ENCODE data around the gene ROCK2. TPM values are rescaled to one million over a fixed set of nuclear protein-coding genes. Genes with fewer than 3 reads are reported as not detected.
A peak's percentile ranks its signal among the peaks of the same experiment; 100 is the strongest.

The ROCK2 gene
- total RNA-seq, 1 donor from 2014 or later = 58.0 TPM

DNA sequence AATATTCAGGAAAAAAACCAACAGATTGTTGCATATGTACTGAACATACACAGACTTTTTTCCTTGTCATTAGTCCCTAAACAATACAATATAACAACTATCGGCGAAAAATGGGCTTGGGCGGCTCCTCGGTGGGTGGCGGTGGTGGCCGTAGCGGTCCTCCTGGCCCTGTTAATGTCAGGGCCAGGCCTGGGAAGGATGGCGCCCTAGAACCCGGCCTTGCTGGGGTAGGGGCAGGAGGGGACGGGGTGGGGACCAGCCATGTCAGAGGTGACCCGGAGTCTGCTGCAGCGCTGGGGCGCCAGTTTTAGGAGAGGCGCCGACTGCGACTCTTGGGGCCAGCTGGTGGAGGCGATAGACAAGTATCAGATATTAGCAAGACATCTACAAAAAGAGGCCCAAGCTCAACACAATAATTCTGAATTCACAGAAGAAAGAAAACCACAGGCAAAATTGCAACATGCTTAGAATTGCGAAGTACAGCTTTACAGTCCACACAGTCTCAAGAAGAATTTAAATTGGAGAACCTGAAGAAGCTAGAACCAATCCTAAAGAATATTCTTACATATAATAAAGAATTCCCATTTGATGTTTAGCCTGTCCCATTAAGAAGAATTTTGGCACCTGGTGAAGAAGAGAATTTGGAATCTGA lies 36.5 kb downstream of the ROCK2 start:
- DNase-seq = no peak

DNA sequence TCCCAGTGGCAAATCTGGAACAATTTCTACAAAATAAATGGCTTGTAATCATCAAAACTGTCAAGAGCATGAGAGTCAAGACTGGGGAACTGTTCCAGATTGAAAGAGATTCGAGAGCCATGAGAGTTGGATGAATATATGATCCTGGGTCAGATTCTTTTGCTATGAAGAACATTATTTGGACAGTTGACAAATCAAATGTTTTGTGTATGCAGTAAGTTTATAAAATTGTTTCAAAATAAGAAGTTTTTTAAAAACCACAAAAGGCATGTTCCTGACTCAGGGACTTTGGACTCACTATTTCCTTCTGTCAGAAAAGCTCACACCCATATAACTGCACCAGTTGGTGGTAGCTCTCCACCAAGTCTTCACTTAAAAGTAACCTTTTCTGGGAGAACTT lies 38.5 kb downstream of the ROCK2 start:
- peak; percentile 85 for DNase-seq

DNA sequence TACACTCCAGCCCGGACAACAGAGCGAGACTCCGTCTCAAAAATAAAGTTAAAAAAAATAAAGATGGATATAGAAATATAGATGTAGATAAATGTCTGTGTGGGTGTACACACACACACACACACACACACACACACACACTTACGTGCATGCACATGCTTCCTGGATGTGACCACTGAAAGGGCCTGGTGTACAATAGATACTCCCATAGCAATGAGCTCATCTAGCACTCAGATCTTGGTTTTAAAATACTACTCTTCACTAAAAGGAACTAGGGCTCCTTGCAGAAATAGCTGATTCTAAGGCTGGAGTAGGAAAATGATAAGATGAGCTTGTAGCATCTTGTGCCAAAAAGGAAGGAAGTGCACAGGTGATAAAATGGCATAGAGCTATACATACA lies 39.1 kb downstream of the ROCK2 start:
- DNase-seq = no peak

DNA sequence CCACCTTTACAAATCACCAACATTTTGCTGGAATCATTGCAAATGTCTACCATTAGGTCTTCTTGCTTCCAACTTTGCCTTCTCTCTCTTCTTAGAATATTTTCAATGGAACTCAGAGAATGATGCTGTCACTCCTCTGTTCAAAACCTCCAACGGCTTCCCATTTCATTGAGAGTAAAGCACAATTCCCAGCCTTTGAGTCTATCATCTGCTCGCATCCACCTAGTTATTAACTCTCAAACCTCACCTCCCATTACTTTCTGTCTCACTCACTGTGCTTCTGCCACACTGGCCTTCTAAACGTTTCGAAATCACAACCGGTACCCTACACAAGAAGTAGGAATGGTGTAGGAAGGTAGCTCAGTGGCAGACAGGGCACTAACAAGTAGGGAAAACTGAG lies 40.0 kb downstream of the ROCK2 start:
- no peak for DNase-seq

DNA sequence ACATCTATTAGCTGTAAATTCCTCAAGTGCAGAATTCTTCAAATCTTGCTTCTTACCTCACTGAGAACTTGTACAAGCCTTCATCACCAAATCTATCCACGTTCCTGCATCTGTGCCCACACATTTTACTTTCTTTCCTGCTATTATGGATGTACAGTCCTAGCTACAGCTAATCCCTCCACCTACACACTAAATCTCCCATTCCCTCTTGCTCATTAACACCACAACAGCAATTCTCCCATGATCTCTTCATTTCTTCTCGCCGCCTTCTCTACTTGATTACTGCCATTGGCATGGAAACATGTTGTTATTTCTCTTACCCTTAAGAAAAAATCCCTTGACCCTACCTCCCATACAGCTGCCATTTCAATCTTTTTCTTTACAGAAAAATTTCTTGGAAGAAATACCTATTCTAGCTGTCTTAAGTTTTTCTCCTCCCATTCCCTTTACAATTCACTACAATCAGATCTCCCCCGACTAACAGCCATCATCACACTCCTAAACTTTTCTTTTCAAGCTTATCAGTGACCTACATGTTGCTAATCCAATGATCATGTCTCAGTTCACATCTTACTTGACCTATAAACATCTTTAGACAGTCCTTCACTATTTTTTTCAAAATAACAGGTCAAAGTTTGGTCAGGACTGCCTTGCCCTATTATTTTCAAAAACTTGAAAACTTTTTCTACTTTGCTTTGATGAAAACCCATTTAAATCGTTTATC lies 41.0 kb downstream of the ROCK2 start:
- DNase-seq = no peak

DNA sequence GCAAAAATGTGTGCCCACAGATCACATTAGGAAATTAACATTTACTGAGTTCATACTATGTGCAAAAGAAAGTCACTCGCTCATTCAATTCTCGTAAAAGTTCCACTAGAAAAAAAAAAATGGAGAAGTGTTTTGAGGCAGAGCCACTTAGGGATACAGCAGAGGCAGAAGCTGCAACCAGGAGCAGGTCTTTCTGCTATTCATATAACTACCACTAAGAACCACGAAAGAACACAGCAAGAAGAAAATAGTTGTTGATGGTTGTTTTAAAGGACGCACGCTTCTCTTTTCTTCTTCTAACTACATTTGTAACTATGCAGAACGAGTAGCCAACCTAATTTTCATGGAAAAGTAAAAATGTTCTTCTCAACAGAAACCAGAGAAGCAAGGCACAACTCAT lies 45.0 kb downstream of the ROCK2 start:
- DNase-seq = no peak

DNA sequence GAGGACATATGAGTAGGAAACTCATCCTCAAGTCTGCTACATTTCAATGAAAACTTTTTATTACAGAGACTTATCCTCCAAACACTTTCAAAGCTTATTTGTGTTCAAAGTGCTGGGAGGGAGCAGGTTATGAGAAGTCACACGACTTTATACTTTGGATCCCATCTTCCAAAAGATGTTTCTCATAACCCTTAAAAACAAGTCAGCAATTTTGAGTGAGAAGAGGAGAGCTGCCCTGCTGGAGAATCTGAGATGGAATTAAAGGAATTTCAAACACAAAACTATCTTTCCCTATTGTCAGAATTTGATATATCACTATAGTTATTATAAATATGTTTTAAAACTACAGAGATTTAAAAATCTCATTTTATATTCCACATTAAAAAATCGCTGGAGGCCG lies 45.8 kb downstream of the ROCK2 start:
- no peak for DNase-seq

DNA sequence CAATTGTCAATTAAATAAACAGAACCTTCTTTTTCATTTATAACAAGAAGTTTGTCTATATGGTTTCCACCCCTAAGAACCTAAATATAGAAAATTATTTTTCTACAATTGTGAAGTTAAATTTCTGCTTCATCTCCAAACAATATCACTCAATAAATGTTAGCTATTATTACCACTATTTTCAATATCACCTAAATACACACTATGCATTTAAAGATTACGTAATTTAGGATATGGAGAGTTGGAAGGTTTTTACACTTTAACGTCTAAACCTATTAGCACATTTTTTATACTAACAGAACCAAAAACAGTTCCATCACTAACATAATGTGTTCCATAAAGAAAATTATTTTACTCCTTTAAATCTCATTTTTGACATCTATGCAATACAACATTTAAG lies 48.0 kb downstream of the ROCK2 start:
- no peak for DNase-seq

DNA sequence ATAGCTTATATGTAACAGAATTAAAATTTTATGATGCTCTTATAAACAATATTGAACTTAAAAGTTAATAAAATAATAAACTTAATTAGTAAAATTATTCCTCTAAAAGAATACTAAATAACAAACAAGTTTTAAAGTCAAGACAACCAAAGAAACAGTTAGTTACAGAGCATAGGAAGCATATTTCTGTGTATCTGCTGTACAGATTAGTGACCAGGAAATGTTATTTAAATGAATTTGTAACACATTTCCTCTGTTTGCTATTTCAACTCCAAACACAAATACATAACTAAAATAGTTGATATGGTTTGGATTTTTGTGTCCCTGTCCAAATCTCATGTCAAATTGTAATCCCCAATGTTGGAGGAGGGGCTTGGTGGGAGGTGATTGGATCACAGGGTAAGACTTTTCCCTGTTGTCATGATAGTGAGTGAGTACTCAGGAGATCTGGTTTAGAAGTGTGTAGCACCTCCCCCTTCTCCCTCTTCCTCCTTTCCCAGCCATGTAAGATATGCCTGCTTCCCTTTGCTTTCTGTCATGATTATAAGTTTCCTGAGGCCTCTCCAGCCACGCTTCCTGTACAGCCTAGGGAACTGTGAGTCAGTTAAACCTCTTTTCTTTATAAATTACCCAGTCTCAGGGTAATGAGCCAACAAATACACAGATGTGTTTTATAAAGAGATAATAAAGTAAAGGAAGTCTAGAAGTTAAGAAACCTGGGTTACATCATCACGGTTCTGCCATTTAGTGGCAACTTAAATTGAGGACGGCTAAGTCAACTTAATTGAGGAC lies 51.8 kb downstream of the ROCK2 start:
- DNase-seq = no peak

DNA sequence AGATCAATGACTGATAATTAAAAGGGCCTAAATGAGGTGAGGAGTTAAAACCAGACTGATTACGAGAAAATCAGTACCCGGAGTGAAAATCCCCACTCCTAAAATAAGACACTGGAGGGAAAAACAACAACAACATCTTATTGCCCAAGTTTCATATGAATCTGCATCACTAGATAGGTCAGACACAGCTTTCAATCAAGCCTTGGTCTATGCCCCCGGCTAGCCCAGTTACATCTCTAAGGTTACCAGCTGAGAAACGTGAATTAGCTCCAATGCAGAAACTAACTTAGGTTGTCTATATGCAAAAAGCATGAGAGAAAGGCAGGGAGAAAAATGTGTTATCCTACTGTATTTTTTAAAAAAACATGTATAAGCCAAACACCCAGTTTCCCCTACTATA lies 53.7 kb downstream of the ROCK2 start:
- DNase-seq = no peak

DNA sequence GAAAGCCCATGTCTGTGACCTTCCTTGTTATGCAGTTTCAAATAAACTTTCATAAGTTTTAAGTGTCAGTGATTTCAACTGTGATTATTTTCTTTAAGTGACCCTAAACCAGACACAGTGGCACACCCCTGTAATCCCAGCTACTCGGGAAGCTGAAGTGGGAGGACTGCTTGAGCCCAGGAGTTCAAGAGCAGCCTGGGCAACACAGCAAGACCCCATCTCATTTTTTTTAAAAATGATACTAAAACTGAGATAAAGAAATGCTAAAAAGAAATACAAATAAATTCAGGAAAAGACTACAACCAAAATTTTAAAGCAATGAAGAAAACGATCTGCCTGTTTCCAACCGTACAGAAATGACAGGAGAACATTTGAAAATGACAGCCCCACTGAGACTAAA lies 54.2 kb downstream of the ROCK2 start:
- DNase-seq = no peak

DNA sequence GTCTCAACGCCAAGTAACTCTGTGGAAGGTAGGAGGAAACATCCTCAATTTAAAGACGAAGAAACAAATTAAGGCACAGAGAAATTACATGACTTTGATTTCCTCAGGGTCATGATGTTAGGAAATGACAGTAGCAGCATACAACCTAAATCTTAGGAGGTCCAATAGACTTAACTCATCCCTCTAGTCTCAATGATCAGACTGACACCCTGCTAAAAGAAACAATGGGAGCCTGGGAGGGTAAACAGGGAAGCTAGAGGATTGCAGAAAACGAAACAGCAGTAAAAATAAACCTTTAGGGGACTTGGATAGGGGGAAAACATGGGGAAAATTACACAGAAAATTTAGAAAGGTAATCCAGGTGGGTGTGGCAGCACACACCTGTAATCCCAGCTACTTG lies 56.0 kb downstream of the ROCK2 start:
- no peak for DNase-seq

DNA sequence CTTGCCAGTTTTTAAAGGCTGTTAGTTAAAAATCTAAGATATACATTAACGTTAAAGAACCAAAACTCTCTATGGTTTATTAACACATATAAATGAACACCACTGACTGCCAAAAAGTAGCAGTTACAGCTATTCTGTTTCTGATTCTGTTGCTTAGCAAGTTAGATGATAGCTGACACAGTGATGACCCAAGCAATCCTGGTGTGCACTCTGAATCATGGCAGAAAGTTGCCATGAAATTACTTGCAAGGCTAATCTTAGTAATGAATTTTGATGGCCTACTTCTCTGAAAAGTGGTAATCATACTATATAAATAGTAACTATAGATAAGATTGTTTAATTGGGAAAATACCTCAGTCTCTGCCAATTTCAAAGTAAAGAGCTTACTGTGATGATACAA lies 57.7 kb downstream of the ROCK2 start:
- DNase-seq = no peak

DNA sequence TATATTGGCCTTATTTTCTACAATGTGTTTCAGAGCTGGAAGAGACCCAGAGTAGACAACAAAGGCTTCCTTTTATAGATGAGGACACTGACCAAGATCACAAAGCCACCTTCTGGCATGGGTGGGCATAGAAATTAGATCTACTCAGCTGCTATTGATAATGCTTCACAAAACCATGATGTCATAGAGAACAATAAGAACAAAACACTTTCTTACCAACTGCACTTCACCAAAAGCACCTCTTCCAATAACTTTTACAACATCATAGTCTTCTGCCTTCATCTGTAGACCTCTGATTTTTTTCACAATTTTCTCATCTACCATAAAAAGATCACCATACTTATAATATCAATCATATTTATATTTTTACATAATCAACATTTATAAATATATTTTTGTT lies 58.1 kb downstream of the ROCK2 start:
- no peak for DNase-seq

DNA sequence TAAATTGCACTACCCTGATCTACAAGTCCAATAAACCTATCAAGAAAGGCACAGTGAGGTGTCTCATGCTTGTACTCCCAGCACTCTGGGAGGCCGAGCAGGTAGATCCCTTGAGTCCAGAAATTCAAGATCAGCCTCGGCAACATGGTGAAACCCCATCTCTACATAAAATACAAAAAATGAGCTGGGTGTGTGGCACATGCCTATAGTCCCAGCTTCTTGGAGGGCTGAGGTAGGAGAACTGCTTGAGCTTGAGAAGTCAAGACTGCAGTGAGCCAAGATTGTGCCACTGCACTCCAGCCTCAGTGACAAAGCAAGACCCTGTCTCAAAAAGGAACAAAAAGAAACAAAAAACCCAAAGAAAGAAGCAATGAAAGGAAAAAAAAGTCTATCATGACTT lies 58.9 kb downstream of the ROCK2 start:
- DNase-seq = no peak

DNA sequence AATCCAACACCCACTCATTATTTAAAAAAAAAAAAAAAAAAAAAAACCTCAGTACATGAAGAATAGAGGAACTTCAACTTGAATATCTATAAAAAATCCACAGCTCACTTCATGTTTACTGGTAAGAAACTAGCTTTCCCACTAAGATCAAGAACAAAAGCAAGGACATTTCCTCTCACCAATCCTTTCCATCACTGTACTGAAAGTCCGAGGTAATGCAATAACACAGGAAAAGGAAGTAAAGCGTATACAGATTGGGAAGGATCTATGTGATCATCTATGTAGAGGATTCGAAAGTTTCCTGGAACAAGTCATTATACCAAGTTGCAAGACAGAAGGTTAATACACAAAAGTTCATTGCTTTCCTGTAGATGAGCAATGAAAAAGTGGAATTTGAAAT lies 63.2 kb downstream of the ROCK2 start:
- no peak for DNase-seq

DNA sequence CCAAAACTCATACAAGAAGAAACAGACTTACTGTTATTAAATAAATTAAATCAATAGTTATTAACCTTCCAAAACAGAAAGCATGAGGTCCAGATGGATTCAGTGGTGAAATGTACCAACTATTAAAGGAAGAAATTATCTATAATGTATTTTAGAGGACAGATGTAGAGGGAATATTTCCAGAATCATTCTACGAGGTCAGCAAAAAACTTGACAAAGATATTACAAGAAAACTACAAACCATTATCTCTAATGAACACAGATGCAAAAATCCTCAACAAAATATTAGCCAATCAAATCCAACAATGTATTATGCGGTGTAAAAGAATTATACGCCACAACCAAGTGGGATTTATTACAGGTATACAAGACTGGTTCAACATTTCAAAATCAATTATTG lies 63.7 kb downstream of the ROCK2 start:
- DNase-seq = no peak

DNA sequence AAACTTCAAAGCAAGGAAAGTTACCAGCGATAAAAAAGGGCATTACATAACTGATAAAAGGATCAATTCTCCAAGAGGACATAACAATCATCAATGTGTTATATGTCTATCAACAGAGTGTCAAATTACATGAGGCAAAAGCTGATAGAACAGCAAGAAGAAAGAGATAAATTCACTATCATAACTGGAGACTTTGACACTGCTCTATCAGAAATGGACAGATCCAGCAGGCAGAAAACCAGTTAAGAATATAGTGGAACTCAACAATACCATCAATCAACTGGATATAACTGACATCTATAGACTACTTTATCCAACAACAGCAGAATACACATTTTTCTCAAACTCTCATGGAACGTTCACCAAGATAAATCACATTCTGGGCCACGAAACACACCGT lies 65.0 kb downstream of the ROCK2 start:
- DNase-seq = no peak

DNA sequence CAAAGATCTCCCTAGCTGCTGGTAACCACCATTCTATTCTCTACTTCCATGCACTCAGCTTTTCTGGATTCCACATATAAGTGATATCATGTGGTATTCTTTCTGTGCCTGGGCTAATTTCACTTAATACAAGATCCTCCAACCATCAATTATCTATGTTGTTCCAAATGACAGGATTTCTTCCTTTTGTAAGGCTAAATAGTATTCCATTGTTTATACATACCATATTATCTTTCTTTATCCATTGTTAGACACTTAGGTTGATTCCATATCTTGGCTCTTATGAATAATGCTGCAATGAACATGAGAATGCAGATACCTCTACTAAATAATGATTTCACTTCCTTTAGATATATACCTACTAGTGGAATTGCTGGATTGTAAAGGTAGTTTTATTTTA lies 66.2 kb downstream of the ROCK2 start:
- DNase-seq = no peak

DNA sequence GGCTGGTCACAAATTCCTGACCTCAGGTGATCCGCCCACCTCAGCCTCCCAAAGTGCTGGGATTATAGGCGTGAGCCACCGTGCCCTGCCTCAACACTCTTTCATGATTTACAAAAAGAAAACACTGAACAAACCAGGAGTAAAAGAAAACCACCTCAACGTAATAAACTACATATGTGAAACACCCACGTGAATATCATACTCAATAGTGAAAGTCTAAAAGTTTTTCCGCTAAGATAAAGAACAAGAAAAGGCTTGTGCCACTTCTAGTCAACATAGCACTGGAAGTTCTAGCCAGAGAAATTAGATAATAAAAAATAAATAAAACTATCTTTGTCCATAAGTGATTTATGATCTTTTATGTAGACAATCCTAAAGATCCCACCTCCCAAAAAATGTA lies 68.5 kb downstream of the ROCK2 start:
- DNase-seq = no peak

DNA sequence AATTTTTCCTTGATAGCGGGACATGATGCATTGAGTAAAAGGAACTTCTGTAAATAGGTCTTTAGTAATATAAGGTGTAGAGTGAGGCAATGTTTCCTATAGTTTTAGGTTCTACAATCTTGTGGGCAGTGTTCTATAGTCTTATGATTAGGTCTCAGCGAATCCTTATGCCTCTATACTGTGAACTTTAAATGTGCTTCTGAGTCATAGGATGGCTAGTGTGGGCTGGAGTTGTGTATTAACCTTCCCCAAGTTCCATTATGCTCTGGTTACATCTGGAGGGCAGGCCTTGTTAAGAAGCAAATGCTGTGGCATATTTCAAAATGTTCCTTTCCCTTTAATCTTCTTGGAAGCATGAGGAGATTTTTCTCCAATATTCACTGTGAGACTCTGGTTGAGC lies 73.5 kb downstream of the ROCK2 start:
- DNase-seq = no peak

DNA sequence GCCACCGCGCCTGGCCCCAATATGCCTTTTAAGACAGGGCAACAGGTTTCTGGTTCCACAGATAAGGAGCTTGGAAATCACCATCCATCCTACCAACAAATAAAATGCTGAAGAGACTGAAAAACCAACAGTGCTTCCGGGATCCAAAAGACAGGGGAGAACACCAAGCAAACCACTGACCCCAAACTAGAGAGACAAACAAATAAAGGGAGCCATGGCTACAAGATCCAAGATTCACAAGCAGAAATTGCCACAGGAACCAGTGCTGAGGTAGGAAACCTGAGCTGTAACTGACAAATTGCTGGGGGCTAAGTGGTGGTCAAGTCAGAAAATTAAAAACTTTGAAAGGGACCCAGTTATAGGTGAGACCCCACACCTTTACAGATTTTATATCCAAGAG lies 76.5 kb downstream of the ROCK2 start:
- DNase-seq = no peak

DNA sequence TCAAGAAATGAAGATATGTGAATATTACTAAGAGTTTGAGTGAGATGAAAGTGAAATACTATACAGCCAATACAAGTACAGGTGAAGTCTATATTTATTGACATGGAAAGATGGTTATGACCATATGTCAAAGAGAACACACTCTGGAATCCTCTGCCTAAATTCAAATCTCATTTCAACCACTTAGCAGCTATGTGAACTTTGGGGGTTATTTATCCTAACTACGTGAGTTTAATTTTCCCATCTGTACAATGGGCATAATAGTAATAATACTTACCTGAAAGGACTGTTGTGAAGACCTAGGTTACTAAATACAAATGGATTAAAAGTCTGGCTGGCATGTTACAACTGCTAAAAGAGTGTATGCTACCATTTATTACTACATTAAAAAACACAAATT lies 79.6 kb downstream of the ROCK2 start:
- DNase-seq = no peak

DNA sequence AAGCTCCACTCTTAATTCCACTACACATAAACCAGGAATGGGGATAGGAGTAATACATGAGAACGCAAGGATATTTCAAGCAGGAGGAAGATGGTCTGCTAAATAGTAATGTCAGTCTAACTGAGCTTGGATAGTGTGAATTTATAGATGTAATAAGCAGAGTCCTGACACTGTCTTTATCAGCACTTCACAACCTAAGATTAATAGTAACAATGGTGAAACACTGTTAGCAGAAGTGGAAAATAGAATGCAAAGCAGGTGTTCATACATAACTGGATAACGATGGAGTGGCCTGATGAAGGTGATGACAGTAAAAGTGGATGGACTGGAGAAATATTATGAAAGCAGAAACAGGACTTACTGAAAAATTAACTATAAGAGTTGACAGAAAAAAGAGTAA lies 80.4 kb downstream of the ROCK2 start:
- DNase-seq = no peak
